ENCODE results near the gene CFAP410. TPM values are rescaled to one million over a fixed set of nuclear protein-coding genes. Genes with fewer than 3 reads are reported as not detected.

CFAP410 gene
- total RNA-seq, 2 donors from 2014 or later, result 33.1 to 35.7 TPM

DNA sequence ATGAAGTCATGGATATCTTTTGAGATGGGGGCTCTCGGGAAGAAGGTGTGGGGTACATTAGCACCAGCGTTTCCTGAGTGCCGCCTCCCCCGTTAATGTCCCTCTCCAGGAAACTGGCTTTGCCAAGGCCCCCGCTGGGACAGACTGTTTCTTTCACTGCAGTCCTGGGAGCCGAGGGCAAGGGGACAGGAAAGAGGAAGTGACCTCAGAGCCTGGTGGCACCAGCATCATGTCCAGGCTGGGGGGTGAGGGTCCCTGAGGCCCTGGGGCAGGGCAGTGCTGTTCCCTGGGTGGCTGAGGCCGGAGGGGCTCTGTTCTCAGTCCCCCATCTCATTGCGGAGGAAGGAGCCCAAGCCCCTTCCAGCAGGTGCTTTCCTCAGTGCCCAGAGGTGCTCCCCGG lies 33.5 kb downstream of the CFAP410 start:
- H3K4me1 Mint-ChIP-seq, result peaks cover 21% of the 10 kb centered on the region
- WGBS, 2 experiments (ENCODE audit: insufficient coverage in 1 of 2, insufficient read length in 1 of 2), result 88 to 93% methylated on average over 6 to 9 of the region's 9 CpGs
- no peak overlapping the region for H3K4me3 ChIP-seq (ENCODE audit: low read length)
- TF ChIP-seq, protein P1, sequence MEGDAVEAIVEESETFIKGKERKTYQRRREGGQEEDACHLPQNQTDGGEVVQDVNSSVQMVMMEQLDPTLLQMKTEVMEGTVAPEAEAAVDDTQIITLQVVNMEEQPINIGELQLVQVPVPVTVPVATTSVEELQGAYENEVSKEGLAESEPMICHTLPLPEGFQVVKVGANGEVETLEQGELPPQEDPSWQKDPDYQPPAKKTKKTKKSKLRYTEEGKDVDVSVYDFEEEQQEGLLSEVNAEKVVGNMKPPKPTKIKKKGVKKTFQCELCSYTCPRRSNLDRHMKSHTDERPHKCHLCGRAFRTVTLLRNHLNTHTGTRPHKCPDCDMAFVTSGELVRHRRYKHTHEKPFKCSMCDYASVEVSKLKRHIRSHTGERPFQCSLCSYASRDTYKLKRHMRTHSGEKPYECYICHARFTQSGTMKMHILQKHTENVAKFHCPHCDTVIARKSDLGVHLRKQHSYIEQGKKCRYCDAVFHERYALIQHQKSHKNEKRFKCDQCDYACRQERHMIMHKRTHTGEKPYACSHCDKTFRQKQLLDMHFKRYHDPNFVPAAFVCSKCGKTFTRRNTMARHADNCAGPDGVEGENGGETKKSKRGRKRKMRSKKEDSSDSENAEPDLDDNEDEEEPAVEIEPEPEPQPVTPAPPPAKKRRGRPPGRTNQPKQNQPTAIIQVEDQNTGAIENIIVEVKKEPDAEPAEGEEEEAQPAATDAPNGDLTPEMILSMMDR (conservative IDR thresholded peaks at IDR 0.05), result no peak
- H3K4me3 Mint-ChIP-seq, result no peak overlapping the region
- H3K9me3 ChIP-seq (ENCODE audit: control insufficient read depth, low read length), result no peaks in the 10 kb centered on the region
- no peaks in the 10 kb centered on the region for H3K27me3 ChIP-seq (ENCODE audit: control insufficient read depth, insufficient read depth, low read length, poor library complexity, severe bottlenecking)
- no peak for DNase-seq
- peaks cover 13% of the 10 kb centered on the region for H3K4me1 ChIP-seq (ENCODE audit: control insufficient read depth, insufficient read depth, low read length)
- peaks cover 15% of the 10 kb centered on the region for H3K36me3 Mint-ChIP-seq (ENCODE audit: low read depth)
- H3K9me3 Mint-ChIP-seq, result no peaks in the 10 kb centered on the region
- peaks cover 40% of the 10 kb centered on the region for H3K36me3 ChIP-seq (ENCODE audit: control insufficient read depth, insufficient read depth, low read length)
- H3K27ac Mint-ChIP-seq, result no peak overlapping the region
- no peak overlapping the region for H3K9ac ChIP-seq (ENCODE audit: extremely low read depth, low read length, poor library complexity, severe bottlenecking)
- H3K27ac ChIP-seq (ENCODE audit: low read depth, low read length), result no peak overlapping the region
- H3K27me3 Mint-ChIP-seq (ENCODE audit: insufficient read depth), result no peaks in the 10 kb centered on the region

DNA sequence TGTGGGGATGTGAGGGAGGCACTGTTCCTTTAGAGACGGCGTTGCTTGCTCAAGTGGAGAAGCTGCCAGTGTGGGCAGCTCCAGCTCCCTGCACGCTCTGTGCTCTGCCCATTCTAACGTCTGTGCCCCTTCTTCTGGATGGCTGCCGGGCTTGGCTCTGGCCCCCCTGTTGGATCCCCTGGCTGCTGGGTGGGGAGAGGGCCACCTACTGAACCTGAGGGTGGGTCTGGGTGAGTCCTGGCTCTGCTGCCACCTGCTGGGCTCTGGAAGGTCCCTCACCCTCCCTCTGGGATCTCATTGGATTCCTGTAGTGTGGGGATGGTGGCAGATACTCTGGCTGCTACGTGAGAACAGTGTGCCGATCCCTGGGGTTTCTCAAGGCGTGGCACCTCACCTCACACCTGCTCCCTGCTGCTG lies 34.3 kb downstream of the CFAP410 start:
- no peak overlapping the region for H3K27ac ChIP-seq (ENCODE audit: low read depth, low read length)
- peaks cover 37% of the 10 kb centered on the region for H3K36me3 ChIP-seq (ENCODE audit: control insufficient read depth, insufficient read depth, low read length)
- H3K4me1 ChIP-seq (ENCODE audit: control insufficient read depth, insufficient read depth, low read length), result peaks cover 13% of the 10 kb centered on the region
- H3K9ac ChIP-seq (ENCODE audit: extremely low read depth, low read length, poor library complexity, severe bottlenecking), result no peak overlapping the region
- no peaks in the 10 kb centered on the region for H3K27me3 ChIP-seq (ENCODE audit: control insufficient read depth, insufficient read depth, low read length, poor library complexity, severe bottlenecking)
- 87 to 91% methylated on average over 4 to 8 of the region's 8 CpGs for WGBS, 2 experiments (ENCODE audit: insufficient coverage in 1 of 2, insufficient read length in 1 of 2)
- Mint-ChIP-seq H3K27ac (peak overlapping the region; percentile 86), H3K9me3 (no peaks in the 10 kb centered on the region), H3K4me1 (peaks cover 22% of the 10 kb centered on the region), H3K4me3 (no peak overlapping the region), H3K27me3 (ENCODE audit: insufficient read depth) (no peaks in the 10 kb centered on the region), H3K36me3 (ENCODE audit: low read depth) (peaks cover 15% of the 10 kb centered on the region)
- peak; percentile 83 for DNase-seq
- TF ChIP-seq, protein P1 (conservative IDR thresholded peaks at IDR 0.05), result peak; percentile 75
- H3K9me3 ChIP-seq (ENCODE audit: control insufficient read depth, low read length), result no peaks in the 10 kb centered on the region
- H3K4me3 ChIP-seq (ENCODE audit: low read length), result no peak overlapping the region

DNA sequence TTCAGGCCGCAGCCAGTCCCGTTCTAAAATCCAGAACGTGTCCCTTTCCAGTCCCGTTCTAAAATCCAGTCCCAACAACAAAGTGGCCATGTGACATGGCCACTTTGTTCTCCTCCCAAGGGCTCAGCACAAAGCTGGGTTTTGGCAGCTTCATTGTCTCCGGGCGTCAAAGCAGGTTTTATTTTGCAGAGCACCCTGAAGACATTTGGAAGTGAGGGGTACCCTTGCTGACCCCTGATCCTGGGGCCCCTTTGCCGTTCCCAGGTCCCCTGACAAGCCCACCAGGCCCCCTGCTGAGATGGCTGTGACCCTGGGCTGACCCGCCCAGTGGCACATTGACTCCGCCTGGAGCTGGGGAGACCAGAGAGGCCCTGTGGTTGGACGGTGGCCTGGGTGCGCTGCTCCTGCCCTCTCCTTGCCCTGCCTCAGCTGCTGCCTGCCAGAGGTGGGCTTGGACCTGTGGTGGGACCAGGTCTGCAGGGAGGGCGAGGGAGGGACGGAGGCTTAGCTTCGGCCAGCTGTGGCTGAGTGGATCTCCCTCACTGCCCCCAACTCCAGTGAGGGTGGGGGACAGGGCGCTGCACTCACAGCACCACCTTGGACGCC lies 35.1 kb downstream of the CFAP410 start:
- no peak overlapping the region for H3K4me3 Mint-ChIP-seq
- Histone ChIP-seq H3K9ac (ENCODE audit: extremely low read depth, low read length, poor library complexity, severe bottlenecking) (no peak overlapping the region), H3K27me3 (ENCODE audit: control insufficient read depth, insufficient read depth, low read length, poor library complexity, severe bottlenecking) (no peaks in the 10 kb centered on the region), H3K4me1 (ENCODE audit: control insufficient read depth, insufficient read depth, low read length) (peaks cover 13% of the 10 kb centered on the region), H3K4me3 (ENCODE audit: low read length) (no peak overlapping the region), H3K27ac (ENCODE audit: low read depth, low read length) (peak overlapping the region; percentile 62), H3K36me3 (ENCODE audit: control insufficient read depth, insufficient read depth, low read length) (peaks cover 29% of the 10 kb centered on the region), H3K9me3 (ENCODE audit: control insufficient read depth, low read length) (no peaks in the 10 kb centered on the region)
- H3K4me1 Mint-ChIP-seq, result peaks cover 25% of the 10 kb centered on the region
- no peaks in the 10 kb centered on the region for H3K9me3 Mint-ChIP-seq
- H3K27me3 Mint-ChIP-seq (ENCODE audit: insufficient read depth), result no peaks in the 10 kb centered on the region
- H3K36me3 Mint-ChIP-seq (ENCODE audit: low read depth), result peaks cover 15% of the 10 kb centered on the region
- 86 to 91% methylated on average over 8 to 15 of the region's 16 CpGs for WGBS, 2 experiments (ENCODE audit: insufficient coverage in 1 of 2, insufficient read length in 1 of 2)
- DNase-seq, result no peak
- peak overlapping the region; percentile 50 for H3K27ac Mint-ChIP-seq
- TF ChIP-seq, protein P1 (conservative IDR thresholded peaks at IDR 0.05), result no peak
